Measurements from ENCODE around the gene TMEM54. TPM values are rescaled to one million over a fixed set of nuclear protein-coding genes. Genes with fewer than 3 reads are reported as not detected.

TMEM54 gene
- total RNA-seq, 2 donors from 2014 or later, result 40.2 to 41.2 TPM

DNA sequence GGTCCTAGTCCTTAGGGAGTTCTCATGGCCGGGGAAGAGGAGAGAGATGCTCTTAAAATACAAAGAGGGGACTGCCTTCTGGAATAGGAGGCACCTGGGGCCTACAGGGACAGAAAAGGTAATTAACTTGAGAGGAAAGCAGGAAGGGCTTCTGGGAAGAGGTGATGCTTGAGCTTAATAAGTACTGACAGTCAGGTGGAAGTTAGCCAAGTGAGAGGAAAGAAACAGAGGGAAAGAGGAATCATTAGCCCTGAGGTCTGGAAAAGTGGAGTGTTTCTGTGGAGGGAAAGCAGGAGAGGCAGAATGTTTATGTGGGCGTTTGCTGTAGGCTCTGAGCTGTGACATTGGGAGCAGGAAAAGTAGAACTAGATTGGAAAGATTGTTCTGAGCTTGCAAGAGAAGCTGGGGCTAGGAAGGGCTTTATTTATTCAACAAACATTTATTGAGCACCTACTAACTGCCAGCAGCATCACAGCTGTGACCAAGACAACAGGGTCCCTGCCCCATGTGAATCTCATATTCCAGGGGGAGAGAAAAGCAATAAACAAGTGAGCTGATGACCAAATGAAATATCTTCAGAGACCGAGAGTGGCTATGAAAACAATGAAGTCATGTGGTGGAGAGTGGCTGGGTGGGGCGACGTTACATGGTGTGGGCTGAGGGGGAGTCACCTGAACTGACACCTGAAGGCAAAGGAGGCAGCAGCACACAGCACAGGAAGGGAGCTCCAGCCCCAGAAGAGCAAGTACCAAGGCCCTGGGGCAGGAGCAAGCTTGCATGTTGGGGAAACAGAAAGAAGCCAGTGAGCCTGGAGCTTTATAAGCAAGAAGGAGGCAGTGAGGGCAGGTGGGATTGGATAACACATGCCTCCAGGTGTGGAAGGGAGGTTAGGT lies 26.1 kb downstream of the TMEM54 start:
- Histone ChIP-seq H3K4me3 (no peak overlapping the region), H3K9me3 (no peaks in the 10 kb centered on the region), H3K36me3 (replicated peaks in 1 of 2; ENCODE audit: insufficient read depth in 1 of 2, low read depth in 2 of 2) (no peaks in the 10 kb centered on the region), H3K27ac (no peak overlapping the region), H3K27me3 (no peaks in the 10 kb centered on the region), H3K4me1 (peaks cover 15% of the 10 kb centered on the region)
- intact Hi-C loops (cut with DNase I), result loop anchor here (10.0 kb wide), 1 partner anchor 160 kb away; no protein-coding TSS in a partner anchor
- no peak for ATAC-seq
- 49 to 61% methylated on average over 5 of the region's 5 CpGs for WGBS, 2 donors
- no peak for DNase-seq
- no peak for TF ChIP-seq POLR2A (IDR thresholded peaks at IDR 0.05)
- TF ChIP-seq, protein P1, sequence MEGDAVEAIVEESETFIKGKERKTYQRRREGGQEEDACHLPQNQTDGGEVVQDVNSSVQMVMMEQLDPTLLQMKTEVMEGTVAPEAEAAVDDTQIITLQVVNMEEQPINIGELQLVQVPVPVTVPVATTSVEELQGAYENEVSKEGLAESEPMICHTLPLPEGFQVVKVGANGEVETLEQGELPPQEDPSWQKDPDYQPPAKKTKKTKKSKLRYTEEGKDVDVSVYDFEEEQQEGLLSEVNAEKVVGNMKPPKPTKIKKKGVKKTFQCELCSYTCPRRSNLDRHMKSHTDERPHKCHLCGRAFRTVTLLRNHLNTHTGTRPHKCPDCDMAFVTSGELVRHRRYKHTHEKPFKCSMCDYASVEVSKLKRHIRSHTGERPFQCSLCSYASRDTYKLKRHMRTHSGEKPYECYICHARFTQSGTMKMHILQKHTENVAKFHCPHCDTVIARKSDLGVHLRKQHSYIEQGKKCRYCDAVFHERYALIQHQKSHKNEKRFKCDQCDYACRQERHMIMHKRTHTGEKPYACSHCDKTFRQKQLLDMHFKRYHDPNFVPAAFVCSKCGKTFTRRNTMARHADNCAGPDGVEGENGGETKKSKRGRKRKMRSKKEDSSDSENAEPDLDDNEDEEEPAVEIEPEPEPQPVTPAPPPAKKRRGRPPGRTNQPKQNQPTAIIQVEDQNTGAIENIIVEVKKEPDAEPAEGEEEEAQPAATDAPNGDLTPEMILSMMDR (IDR thresholded peaks at IDR 0.05), result no peak

DNA sequence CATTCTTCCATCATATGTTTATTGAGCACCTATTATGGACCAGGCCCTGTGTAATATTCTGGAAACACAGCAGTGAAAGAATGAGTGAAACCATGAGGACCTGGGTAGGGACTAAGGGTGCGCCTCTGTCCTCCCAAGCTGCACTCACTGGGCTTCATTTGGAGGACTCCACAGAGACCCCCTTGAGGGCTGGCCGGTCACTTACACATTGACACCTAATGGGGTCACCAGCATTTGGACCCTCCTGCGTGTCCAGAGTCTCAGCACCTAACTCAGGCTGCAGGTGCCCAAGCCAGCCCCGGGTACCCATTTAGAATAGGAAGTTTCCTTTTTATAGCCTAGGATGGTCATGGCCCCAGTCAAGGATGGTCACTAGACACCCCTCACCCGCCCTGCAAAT lies 27.7 kb downstream of the TMEM54 start:
- TF ChIP-seq, protein P1 (IDR thresholded peaks at IDR 0.05), result no peak
- no peak for TF ChIP-seq POLR2A (IDR thresholded peaks at IDR 0.05)
- Histone ChIP-seq H3K9me3 (no peaks in the 10 kb centered on the region), H3K27ac (no peak overlapping the region), H3K27me3 (no peaks in the 10 kb centered on the region), H3K4me1 (peaks cover 18% of the 10 kb centered on the region), H3K4me3 (no peak overlapping the region), H3K36me3 (replicated peaks in 1 of 2; ENCODE audit: insufficient read depth in 1 of 2, low read depth in 2 of 2) (no peaks in the 10 kb centered on the region)
- WGBS, 2 donors, result 59 to 73% methylated on average over 4 to 5 of the region's 5 CpGs
- ATAC-seq (no peak), DNase-seq (no peak)
- intact Hi-C loops (cut with DNase I), result loop anchor here (10.0 kb wide), 1 partner anchor 159 kb away; no protein-coding TSS in a partner anchor

DNA sequence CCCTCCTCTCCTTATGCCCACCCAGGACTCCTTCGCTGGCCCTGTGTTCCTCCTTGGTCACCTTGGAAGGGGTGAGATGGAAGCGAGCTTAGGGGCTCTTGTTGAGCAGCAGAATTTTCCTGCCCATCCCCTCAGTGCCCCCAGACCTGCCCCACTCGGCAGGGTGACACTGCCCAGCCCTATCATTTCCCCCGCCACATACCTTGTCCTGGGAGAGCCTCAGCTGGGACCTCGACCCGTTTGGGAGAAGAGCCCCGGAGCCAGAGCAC lies 29.1 kb downstream of the TMEM54 start:
- no peaks in the 10 kb centered on the region for H3K27me3 ChIP-seq
- DNase-seq (no peak), ATAC-seq (no peak)
- TF ChIP-seq, protein P1 (IDR thresholded peaks at IDR 0.05), result no peak
- no peak for TF ChIP-seq POLR2A (IDR thresholded peaks at IDR 0.05)
- H3K9me3 ChIP-seq, result no peaks in the 10 kb centered on the region
- no peaks in the 10 kb centered on the region for H3K36me3 ChIP-seq (replicated peaks in 1 of 2; ENCODE audit: insufficient read depth in 1 of 2, low read depth in 2 of 2)
- no peak overlapping the region for H3K4me3 ChIP-seq
- peaks cover 18% of the 10 kb centered on the region for H3K4me1 ChIP-seq
- H3K27ac ChIP-seq, result no peak overlapping the region
- whole genome bisulfite sequencing, 2 donors, result 52 to 94% methylated on average over 2 to 7 of the region's 7 CpGs
- intact Hi-C loops (cut with DNase I), result loop anchor here (10.0 kb wide), 1 partner anchor 157 kb away; no protein-coding TSS in a partner anchor

DNA sequence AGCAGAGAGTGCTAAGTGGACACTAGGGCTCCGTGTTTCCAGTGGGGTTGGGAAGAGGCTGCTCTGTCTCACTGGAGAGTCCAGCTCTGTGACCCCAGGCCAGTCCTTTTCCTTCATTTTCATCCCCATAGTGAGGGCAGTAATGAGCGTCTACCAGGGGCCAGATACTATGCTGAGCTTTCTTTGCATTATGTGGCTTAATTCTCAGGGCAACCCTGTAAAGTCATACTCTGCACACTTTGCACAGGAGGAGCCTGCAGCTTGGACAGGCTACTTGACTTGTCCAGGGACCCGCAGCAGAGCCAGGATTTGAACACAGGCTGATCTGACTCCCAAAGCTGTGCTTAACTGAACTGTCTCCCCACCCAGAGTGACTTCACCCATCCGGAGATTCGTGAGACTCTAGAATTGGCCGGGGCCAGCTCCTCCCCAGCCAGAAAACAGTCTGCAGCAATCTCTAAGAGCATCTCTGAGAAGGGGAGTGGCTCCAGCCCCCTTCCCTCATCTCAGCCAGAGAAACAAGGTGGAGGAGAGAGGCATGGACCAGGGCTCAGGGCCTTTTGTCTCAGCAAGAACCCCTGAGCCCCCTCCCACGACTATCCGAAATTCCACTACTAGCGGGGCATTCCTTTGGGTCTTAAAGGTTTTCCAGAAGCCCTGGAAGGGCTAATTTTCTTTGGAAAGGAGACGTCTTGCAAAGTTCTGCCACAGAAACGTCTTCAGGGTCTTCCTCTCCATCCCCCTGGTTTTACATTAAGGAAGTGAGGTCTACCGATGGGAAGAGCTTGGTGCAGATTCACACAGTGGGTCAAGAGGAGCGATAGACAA lies 29.6 kb downstream of the TMEM54 start:
- no peak overlapping the region for H3K4me3 ChIP-seq
- ATAC-seq, result no peak
- TF ChIP-seq, protein P1 (IDR thresholded peaks at IDR 0.05), result no peak
- H3K4me1 ChIP-seq, result peaks cover 14% of the 10 kb centered on the region
- no peak overlapping the region for H3K27ac ChIP-seq
- no peaks in the 10 kb centered on the region for H3K9me3 ChIP-seq
- intact Hi-C loops (cut with DNase I), result loop anchor here (10.0 kb wide), 1 partner anchor 157 kb away; no protein-coding TSS in a partner anchor
- 55 to 58% methylated on average over 11 to 13 of the region's 13 CpGs for whole genome bisulfite sequencing, 2 donors
- no peaks in the 10 kb centered on the region for H3K27me3 ChIP-seq
- no peak for DNase-seq
- no peaks in the 10 kb centered on the region for H3K36me3 ChIP-seq (replicated peaks in 1 of 2; ENCODE audit: insufficient read depth in 1 of 2, low read depth in 2 of 2)
